SK-N-SH treated with all-trans-retinoic acid at 6 μM for 48 hours (cell line): ENCODE data around the gene VSX2.

ENCODE experiments used
- ATAC-seq: fragments of 200-7000 bp; cut with Tn5 transposase; 3 replicates; pipeline ENCODE4 v1.9.1; 2020; ENCODE audit warnings: mild to moderate bottlenecking, moderate library complexity
- BACH2 ChIP-seq: fragments of 250-450 bp; sonication (Bioruptor Pico); IDR thresholded peaks from 2 replicates; pipeline ENCODE4 v1.9.0; 2021; ENCODE audit warnings: mild to moderate bottlenecking, borderline replicate concordance
- ESRRG ChIP-seq: fragments of 250-450 bp; sonication (Bioruptor Pico); IDR thresholded peaks from 2 replicates; pipeline ENCODE4 v1.6.1; 2021; ENCODE audit warnings: mild to moderate bottlenecking
- GLIS3 ChIP-seq: fragments of 250-450 bp; sonication (Bioruptor Pico); IDR thresholded peaks from 2 replicates; pipeline ENCODE4 v1.5.0; 2020; ENCODE audit warnings: mild to moderate bottlenecking, moderate library complexity
- ISL1 ChIP-seq: fragments of 250-450 bp; sonication (Bioruptor Pico); IDR thresholded peaks from 2 replicates; pipeline ENCODE4 v2.1.2; 2022; ENCODE audit warnings: mild to moderate bottlenecking, moderate library complexity
- OSR1 ChIP-seq: fragments of 250-450 bp; sonication (Bioruptor Pico); IDR thresholded peaks from 2 replicates; pipeline ENCODE4 v1.8.0; 2022; ENCODE audit warnings: moderate library complexity, mild to moderate bottlenecking, inconsistent platforms
- RARB ChIP-seq: fragments of 250-450 bp; sonication (Bioruptor Pico); IDR thresholded peaks from 2 replicates; pipeline ENCODE4 v1.8.0; 2021; ENCODE audit warnings: mild to moderate bottlenecking, moderate library complexity
- TCF4 ChIP-seq: fragments of 250-450 bp; sonication (Bioruptor Pico); IDR thresholded peaks from 2 replicates; pipeline ENCODE4 v1.8.0; 2021; ENCODE audit warnings: mild to moderate bottlenecking, moderate library complexity, borderline replicate concordance
- TOX ChIP-seq: fragments of 250-450 bp; sonication (Bioruptor Pico); IDR thresholded peaks from 2 replicates; pipeline ENCODE4 v1.8.0; 2021; ENCODE audit warnings: mild to moderate bottlenecking, moderate library complexity, borderline replicate concordance
- ZC3H10 ChIP-seq: fragments of 250-450 bp; sonication (Bioruptor Pico); IDR thresholded peaks from 2 replicates; pipeline ENCODE4 v1.5.1; 2021; ENCODE audit warnings: mild to moderate bottlenecking, moderate library complexity
- ZFP3 ChIP-seq: fragments of 250-450 bp; sonication (Bioruptor Pico); IDR thresholded peaks from 2 replicates; pipeline ENCODE4 v1.5.0; 2020; ENCODE audit warnings: mild to moderate bottlenecking, moderate library complexity
- ZFP30 ChIP-seq: fragments of 450-650 bp; formaldehyde crosslinking; IDR thresholded peaks from 2 replicates; pipeline ENCODE4 v1.5.0; 2022; ENCODE audit warnings: mild to moderate bottlenecking, moderate library complexity
- ZNF565 ChIP-seq: fragments of 450-650 bp; formaldehyde crosslinking; conservative IDR thresholded peaks from 2 replicates; pipeline ENCODE4 v1.5.0; 2020; ENCODE audit warnings: low read depth, mild to moderate bottlenecking, moderate library complexity
- ZNF70 ChIP-seq: fragments of 450-650 bp; formaldehyde crosslinking; IDR thresholded peaks from 2 replicates; pipeline ENCODE4 v1.5.0; 2020; ENCODE audit warnings: mild to moderate bottlenecking, moderate library complexity
- ZNF8 ChIP-seq: fragments of 450-650 bp; formaldehyde crosslinking; IDR thresholded peaks from 2 replicates; pipeline ENCODE4 v1.5.0; 2020; ENCODE audit warnings: mild to moderate bottlenecking, moderate library complexity
- TF ChIP-seq, protein P1 (sequence below): fragments of 250-450 bp; sonication (Bioruptor Pico); IDR thresholded peaks from 2 replicates; pipeline ENCODE4 v1.5.0; 2020; ENCODE audit warnings: mild to moderate bottlenecking, moderate library complexity
- TF ChIP-seq, protein P2 (sequence below): fragments of 250-450 bp; sonication (Bioruptor Pico); IDR thresholded peaks from 2 replicates; pipeline ENCODE4 v1.8.0; 2021; ENCODE audit warnings: low read depth, mild to moderate bottlenecking, moderate library complexity, borderline replicate concordance
- TF ChIP-seq, protein P3 (sequence below): fragments of 250-450 bp; sonication (Bioruptor Pico); IDR thresholded peaks from 2 replicates; pipeline ENCODE4 v1.8.0; 2020; ENCODE audit warnings: mild to moderate bottlenecking, moderate library complexity, borderline replicate concordance
- TF ChIP-seq, protein P4 (sequence below): fragments of 250-450 bp; sonication (Bioruptor Pico); IDR thresholded peaks from 2 replicates; pipeline ENCODE4 v1.5.1; 2021; ENCODE audit warnings: mild to moderate bottlenecking, moderate library complexity

VSX2 gene

DNA sequence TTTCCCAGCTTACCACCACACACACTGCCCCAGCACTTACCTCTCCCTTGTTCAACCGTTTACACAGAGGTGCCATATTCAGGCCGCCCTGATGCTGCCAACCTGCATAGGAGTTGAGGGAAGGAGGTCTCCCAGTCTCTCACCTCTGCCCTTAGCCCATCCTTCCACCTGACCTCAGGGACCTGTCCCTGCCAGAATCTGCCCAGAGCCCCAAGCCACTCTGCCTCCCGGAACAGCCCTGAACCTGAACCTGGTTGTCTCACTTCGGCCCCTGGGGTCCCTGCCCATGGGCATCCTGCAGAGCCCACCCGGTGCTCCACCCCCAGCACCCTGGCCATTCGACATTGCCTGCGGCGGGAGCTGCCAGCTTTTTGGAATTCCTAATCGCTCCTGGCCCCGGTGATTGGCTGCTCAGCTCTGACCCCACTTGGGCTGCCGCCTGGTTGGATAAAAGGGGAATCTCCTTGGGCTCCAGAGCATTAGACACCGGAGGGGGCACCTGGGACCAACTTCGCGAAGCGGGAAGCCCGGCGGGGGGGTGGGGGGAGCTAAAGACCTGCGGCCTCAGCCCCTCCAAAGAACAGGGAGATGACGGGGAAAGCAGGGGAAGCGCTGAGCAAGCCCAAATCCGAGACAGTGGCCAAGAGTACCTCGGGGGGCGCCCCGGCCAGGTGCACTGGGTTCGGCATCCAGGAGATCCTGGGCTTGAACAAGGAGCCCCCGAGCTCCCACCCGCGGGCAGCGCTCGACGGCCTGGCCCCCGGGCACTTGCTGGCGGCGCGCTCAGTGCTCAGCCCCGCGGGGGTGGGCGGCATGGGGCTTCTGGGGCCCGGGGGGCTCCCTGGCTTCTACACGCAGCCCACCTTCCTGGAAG is at the start of gene VSX2:
Gene VSX2 (plus strand): TSS at position 476 of the 874 bp plus-strand sequence. CDS start 113 bp downstream, at position 589.
- no peak for ATAC-seq

DNA sequence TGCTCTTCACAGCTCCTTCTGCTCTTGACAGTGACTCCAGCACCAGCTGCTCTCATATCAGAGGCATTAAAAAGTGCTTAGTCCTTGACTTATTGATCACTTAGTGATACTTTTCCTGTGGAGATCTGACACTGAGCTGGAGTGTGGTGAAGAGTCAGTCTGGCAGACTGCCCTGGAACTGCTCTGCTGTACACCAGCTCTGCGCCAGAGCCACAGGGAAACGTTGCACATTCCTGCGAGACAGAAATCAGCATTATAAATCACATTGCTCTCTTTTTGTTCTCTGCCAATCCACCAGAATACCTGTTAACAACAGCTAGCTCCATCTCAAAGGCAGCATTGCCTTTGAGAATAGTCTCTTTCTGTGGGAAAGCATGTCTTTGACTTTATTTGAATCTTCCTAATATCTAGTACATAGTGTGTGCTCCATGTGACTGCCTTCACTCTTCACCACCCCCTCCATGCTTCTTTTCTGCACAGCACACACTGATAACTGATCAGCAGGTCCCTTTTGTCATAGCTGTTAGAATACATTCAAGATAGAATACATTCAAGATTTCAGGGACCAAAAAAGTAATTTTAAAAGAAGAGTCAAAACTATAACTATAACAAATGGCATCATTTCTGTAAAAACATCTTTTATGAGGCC is 48.2 kb upstream of the VSX2 start:
- TF ChIP-seq, protein P1, sequence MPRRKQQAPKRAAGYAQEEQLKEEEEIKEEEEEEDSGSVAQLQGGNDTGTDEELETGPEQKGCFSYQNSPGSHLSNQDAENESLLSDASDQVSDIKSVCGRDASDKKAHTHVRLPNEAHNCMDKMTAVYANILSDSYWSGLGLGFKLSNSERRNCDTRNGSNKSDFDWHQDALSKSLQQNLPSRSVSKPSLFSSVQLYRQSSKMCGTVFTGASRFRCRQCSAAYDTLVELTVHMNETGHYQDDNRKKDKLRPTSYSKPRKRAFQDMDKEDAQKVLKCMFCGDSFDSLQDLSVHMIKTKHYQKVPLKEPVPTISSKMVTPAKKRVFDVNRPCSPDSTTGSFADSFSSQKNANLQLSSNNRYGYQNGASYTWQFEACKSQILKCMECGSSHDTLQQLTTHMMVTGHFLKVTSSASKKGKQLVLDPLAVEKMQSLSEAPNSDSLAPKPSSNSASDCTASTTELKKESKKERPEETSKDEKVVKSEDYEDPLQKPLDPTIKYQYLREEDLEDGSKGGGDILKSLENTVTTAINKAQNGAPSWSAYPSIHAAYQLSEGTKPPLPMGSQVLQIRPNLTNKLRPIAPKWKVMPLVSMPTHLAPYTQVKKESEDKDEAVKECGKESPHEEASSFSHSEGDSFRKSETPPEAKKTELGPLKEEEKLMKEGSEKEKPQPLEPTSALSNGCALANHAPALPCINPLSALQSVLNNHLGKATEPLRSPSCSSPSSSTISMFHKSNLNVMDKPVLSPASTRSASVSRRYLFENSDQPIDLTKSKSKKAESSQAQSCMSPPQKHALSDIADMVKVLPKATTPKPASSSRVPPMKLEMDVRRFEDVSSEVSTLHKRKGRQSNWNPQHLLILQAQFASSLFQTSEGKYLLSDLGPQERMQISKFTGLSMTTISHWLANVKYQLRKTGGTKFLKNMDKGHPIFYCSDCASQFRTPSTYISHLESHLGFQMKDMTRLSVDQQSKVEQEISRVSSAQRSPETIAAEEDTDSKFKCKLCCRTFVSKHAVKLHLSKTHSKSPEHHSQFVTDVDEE (CRISPR knock-in tag), result no peak
- TF ChIP-seq ZNF8 (CRISPR knock-in tag) (no peak), ZFP30 (CRISPR knock-in tag) (no peak), TCF4 (CRISPR knock-in tag) (no peak), ESRRG (CRISPR knock-in tag) (no peak)
- no peak for ATAC-seq

More for the DNA sequence above, at the start of gene VSX2:
- TF ChIP-seq ZNF8 (CRISPR knock-in tag) (no peak), ZC3H10 (CRISPR knock-in tag) (no peak), BACH2 (CRISPR knock-in tag) (no peak), ZNF70 (CRISPR knock-in tag) (no peak), ISL1 (CRISPR knock-in tag) (no peak), ZNF565 (CRISPR knock-in tag) (no peak), OSR1 (no peak), RARB (CRISPR knock-in tag) (no peak), TCF4 (CRISPR knock-in tag) (no peak), GLIS3 (CRISPR knock-in tag) (no peak), ZFP3 (no peak), TOX (no peak)
- TF ChIP-seq, protein P2, sequence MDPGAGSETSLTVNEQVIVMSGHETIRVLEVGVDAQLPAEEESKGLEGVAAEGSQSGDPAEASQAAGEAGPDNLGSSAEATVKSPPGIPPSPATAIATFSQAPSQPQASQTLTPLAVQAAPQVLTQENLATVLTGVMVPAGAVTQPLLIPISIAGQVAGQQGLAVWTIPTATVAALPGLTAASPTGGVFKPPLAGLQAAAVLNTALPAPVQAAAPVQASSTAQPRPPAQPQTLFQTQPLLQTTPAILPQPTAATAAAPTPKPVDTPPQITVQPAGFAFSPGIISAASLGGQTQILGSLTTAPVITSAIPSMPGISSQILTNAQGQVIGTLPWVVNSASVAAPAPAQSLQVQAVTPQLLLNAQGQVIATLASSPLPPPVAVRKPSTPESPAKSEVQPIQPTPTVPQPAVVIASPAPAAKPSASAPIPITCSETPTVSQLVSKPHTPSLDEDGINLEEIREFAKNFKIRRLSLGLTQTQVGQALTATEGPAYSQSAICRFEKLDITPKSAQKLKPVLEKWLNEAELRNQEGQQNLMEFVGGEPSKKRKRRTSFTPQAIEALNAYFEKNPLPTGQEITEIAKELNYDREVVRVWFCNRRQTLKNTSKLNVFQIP (CRISPR knock-in tag), result no peak
- TF ChIP-seq, protein P3, sequence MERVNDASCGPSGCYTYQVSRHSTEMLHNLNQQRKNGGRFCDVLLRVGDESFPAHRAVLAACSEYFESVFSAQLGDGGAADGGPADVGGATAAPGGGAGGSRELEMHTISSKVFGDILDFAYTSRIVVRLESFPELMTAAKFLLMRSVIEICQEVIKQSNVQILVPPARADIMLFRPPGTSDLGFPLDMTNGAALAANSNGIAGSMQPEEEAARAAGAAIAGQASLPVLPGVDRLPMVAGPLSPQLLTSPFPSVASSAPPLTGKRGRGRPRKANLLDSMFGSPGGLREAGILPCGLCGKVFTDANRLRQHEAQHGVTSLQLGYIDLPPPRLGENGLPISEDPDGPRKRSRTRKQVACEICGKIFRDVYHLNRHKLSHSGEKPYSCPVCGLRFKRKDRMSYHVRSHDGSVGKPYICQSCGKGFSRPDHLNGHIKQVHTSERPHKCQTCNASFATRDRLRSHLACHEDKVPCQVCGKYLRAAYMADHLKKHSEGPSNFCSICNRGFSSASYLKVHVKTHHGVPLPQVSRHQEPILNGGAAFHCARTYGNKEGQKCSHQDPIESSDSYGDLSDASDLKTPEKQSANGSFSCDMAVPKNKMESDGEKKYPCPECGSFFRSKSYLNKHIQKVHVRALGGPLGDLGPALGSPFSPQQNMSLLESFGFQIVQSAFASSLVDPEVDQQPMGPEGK (CRISPR knock-in tag), result no peak
- TF ChIP-seq, protein P4, sequence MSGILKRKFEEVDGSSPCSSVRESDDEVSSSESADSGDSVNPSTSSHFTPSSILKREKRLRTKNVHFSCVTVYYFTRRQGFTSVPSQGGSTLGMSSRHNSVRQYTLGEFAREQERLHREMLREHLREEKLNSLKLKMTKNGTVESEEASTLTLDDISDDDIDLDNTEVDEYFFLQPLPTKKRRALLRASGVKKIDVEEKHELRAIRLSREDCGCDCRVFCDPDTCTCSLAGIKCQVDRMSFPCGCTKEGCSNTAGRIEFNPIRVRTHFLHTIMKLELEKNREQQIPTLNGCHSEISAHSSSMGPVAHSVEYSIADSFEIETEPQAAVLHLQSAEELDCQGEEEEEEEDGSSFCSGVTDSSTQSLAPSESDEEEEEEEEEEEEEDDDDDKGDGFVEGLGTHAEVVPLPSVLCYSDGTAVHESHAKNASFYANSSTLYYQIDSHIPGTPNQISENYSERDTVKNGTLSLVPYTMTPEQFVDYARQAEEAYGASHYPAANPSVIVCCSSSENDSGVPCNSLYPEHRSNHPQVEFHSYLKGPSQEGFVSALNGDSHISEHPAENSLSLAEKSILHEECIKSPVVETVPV (CRISPR knock-in tag), result no peak
- TF ChIP-seq, protein P1 (CRISPR knock-in tag), result no peak
